Smooth muscle cell (in vitro differentiated cells): ENCODE data around the gene CEACAM19. TPM values are rescaled to one million over a fixed set of nuclear protein-coding genes. Genes with fewer than 3 reads are reported as not detected.

Source experiments
- DNase-seq: peaks from one replicate; lab custom pipeline; 2025; ENCODE audit not compliant: unreplicated experiment; lab: John Stamatoyannopoulos, UW
- H2AFZ ChIP-seq: fragments of 200-600 bp; sonication (generic); 2 replicates; pipeline ENCODE4 v1.6.0; 2016; ENCODE audit warnings: antibody characterized with exemption, low read depth, mild to moderate bottlenecking
- H3F3A ChIP-seq: fragments of 200-600 bp; sonication (generic); 2 replicates; pipeline ENCODE4 v1.6.0; 2017; ENCODE audit warnings: antibody characterized with exemption, low read depth
- H3K27ac ChIP-seq: fragments of 200-600 bp; sonication (generic); 2 replicates; pipeline ENCODE4 v1.5.1; 2016; ENCODE audit warnings: low read depth, mild to moderate bottlenecking
- H3K27me3 ChIP-seq: fragments of 200-600 bp; sonication (generic); 2 replicates; pipeline ENCODE4 v1.6.1; 2016; ENCODE audit warnings: low read depth, mild to moderate bottlenecking
- H3K36me3 ChIP-seq: fragments of 200-600 bp; sonication (generic); 2 replicates; pipeline ENCODE4 v1.5.1; 2016; ENCODE audit warnings: low read depth
- H3K4me1 ChIP-seq: fragments of 200-600 bp; sonication (generic); 2 replicates; pipeline ENCODE4 v1.5.1; 2016; ENCODE audit warnings: low read depth
- H3K4me2 ChIP-seq: fragments of 200-600 bp; sonication (generic); 2 replicates; pipeline ENCODE4 v1.6.0; 2016; ENCODE audit warnings: mild to moderate bottlenecking
- H3K4me3 ChIP-seq: fragments of 200-600 bp; sonication (generic); 2 replicates; pipeline ENCODE4 v1.5.1; 2016; ENCODE audit warnings: mild to moderate bottlenecking
- H3K79me2 ChIP-seq: fragments of 200-600 bp; sonication (generic); 2 replicates; pipeline ENCODE4 v1.6.0; 2016; ENCODE audit warnings: low read depth, mild to moderate bottlenecking
- H3K9ac ChIP-seq: fragments of 200-600 bp; sonication (generic); 2 replicates; pipeline ENCODE4 v1.6.0; 2016; ENCODE audit warnings: low read depth
- H3K9me3 ChIP-seq: fragments of 200-600 bp; sonication (generic); replicated peaks from 2 replicates; pipeline ENCODE4 v1.5.1; 2016; ENCODE audit warnings: low read depth
- H4K20me1 ChIP-seq: fragments of 200-600 bp; sonication (generic); 2 replicates; pipeline ENCODE4 v1.6.0; 2016; ENCODE audit warnings: low read depth
- WGBS: methylation state at CpG from one replicate; pipeline ENCODE4 v1.1.7; 2016; ENCODE audit warnings: low lambda C conversion rate; 5-methylcytosine and 5-hydroxymethylcytosine counted together
- polyA plus RNA-seq: library from polyadenylated mRNA; unstranded; fragments of >200 nt; fragmentation: Nextera tagmentation; extraction: Ambion mirVana; gene quantifications from 2 replicates; pipeline ENCODE4 v1.2.1, GENCODE V29; 2016
- total RNA-seq: library from RNA; depleted of rRNA; stranded (reverse); fragments of >200 nt; gene quantifications from 2 replicates; pipeline ENCODE4 v1.2.3, GENCODE V29; 2014
- TF ChIP-seq, protein P1 (sequence below): fragments of 200-600 bp; sonication (generic); IDR thresholded peaks from 2 replicates; pipeline ENCODE4 v1.5.1; 2017; ENCODE audit warnings: borderline replicate concordance, mild to moderate bottlenecking, antibody characterized with exemption; ENCODE audit not compliant: insufficient read depth, poor library complexity, severe bottlenecking

The CEACAM19 gene
- total and polyA plus RNA-seq, 2 experiments from 2014 or later: 0.81 to 0.88 TPM

DNA sequence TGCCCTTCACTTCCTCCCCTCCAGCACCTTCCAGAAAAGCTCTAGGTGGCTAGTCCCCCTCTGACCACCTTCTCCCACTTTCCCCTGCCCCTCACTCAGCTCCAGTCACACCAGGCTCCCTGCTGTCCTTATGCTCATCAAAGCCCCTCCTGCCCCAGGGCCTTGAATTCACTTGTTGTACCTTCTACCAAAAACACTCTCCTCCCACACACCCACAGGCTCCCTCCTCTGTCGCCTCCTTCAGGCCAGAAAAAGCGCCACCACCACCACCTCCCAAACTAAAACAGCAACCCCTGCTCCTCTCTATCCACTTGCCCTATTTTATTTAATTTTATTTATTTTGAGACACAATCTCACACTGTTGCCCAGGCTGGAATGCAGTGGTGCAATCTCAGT is 22.9 kb downstream of the CEACAM19 start:
- 72% methylated on average over 2 of the region's 2 CpGs for WGBS

DNA sequence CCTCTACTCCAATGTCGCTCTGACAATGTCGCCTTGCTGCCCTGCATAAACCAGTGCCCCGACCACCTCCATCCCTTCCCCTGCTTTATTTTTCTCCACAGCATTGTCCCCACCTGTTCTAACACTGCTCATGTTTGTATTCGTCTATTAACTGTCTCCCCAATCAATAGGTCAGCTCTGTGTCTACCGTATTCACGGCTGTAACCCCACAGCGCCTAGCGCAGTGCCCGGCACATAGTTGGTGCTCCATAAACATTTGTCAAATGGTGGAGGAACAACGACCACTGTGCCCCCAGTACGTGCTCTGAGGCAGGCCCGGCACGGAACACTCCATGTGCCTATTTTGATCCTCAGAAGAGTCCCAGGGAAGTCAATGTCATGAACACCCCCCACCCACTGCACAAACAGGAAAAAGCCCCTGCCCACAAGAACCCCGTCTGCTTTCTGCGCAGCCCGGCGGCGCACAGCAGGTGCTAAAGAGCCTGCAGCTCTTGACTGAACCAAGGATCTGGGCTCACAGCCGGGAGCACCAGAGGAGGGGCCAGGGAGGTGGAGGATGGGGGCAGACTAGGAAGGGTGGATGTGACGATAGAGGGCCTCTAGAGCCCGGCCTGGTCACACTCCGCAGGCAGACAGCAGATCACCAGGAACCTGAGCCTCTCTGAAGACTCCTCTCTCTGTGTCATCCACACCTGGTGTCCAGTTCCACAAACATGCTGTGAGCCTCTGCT is 25.8 kb downstream of the CEACAM19 start:
- H3K4me3 ChIP-seq: no peak overlapping the region
- H3K9ac ChIP-seq: no peak overlapping the region
- DNase-seq: no peak
- H3K27me3 ChIP-seq: no peaks in the 10 kb centered on the region
- no peaks in the 10 kb centered on the region for H3F3A ChIP-seq
- no peak overlapping the region for H2AFZ ChIP-seq
- no peaks in the 10 kb centered on the region for H4K20me1 ChIP-seq
- TF ChIP-seq, protein P1, sequence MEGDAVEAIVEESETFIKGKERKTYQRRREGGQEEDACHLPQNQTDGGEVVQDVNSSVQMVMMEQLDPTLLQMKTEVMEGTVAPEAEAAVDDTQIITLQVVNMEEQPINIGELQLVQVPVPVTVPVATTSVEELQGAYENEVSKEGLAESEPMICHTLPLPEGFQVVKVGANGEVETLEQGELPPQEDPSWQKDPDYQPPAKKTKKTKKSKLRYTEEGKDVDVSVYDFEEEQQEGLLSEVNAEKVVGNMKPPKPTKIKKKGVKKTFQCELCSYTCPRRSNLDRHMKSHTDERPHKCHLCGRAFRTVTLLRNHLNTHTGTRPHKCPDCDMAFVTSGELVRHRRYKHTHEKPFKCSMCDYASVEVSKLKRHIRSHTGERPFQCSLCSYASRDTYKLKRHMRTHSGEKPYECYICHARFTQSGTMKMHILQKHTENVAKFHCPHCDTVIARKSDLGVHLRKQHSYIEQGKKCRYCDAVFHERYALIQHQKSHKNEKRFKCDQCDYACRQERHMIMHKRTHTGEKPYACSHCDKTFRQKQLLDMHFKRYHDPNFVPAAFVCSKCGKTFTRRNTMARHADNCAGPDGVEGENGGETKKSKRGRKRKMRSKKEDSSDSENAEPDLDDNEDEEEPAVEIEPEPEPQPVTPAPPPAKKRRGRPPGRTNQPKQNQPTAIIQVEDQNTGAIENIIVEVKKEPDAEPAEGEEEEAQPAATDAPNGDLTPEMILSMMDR: no peak
- WGBS: 80% methylated on average over 22 of the region's 22 CpGs
- no peaks in the 10 kb centered on the region for H3K9me3 ChIP-seq
- no peak overlapping the region for H3K27ac ChIP-seq
- no peaks in the 10 kb centered on the region for H3K79me2 ChIP-seq
- no peak overlapping the region for H3K4me2 ChIP-seq
- no peaks in the 10 kb centered on the region for H3K36me3 ChIP-seq
- no peaks in the 10 kb centered on the region for H3K4me1 ChIP-seq

More for the DNA sequence above, 22.9 kb downstream of the CEACAM19 start:
- DNase-seq: no peak
- H3F3A ChIP-seq: no peaks in the 10 kb centered on the region
- H3K4me1 ChIP-seq: no peaks in the 10 kb centered on the region
- no peak overlapping the region for H3K4me2 ChIP-seq
- no peaks in the 10 kb centered on the region for H3K27me3 ChIP-seq
- H3K9me3 ChIP-seq: no peaks in the 10 kb centered on the region
- H3K27ac ChIP-seq: no peak overlapping the region
- H3K36me3 ChIP-seq: no peaks in the 10 kb centered on the region
- H2AFZ ChIP-seq: no peak overlapping the region
- H3K79me2 ChIP-seq: no peaks in the 10 kb centered on the region
- H3K4me3 ChIP-seq: no peak overlapping the region
- no peaks in the 10 kb centered on the region for H4K20me1 ChIP-seq
- TF ChIP-seq, protein P1: no peak
- H3K9ac ChIP-seq: no peak overlapping the region

DNA sequence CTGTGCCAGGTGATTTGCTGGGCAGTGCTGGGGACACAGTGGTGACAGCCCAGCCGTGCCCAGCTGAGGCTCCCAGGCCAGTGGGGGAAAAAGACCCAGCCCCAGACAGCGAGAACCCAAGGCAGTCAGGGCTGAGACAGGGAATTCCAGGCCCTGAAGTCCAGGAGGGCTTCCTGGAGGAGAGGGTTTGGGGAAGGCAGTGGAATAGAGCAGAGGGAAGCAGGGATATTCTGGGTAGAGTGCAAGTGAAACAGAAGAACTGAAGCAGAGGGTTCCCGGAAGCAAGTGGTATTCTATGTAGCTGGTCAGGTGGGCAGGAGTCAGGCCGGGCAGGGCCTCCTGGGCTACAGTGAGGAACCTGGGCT is 26.4 kb downstream of the CEACAM19 start:
- WGBS: 93% methylated on average over 4 of the region's 4 CpGs
- Histone ChIP-seq H3F3A (no peaks in the 10 kb centered on the region), H3K4me2 (no peak overlapping the region), H3K9me3 (no peaks in the 10 kb centered on the region), H3K4me1 (no peaks in the 10 kb centered on the region), H2AFZ (no peak overlapping the region), H4K20me1 (no peaks in the 10 kb centered on the region), H3K27me3 (no peaks in the 10 kb centered on the region), H3K9ac (no peak overlapping the region), H3K36me3 (no peaks in the 10 kb centered on the region), H3K4me3 (no peak overlapping the region), H3K79me2 (no peaks in the 10 kb centered on the region), H3K27ac (no peak overlapping the region)
- DNase-seq: no peak
- TF ChIP-seq, protein P1: no peak

DNA sequence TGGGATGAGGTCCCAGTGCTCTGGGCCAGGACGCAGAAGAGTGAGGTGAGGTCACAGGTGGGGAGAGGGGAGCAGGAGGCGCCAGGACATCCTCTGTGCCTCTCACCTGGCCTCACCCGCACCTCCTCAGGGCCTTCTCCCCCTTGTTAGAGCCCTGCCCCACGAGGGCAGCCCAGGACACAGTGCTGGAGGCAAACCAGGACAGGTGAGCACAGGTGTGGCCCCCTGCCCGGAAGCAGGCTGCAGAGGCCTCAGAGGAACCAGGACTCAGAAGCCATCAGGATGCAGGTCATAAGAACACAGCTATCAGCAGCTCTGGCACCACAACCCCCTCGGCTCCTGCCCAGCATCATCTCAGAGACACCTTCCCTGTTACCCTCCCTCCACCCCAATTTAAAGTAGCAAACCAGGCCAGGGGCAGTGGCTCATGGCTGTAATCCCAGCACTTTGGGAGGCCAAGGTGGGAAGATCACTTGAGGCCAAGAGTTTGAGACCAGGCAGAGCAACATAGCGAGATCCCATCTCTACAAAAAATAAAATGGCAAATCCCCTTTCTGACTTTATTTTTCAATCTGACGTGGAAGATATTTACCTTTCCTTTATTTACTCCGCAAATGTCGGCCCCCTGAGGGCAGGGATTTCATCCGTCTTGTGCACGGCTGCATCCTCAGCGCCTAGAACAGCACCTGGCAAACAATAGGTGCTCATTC is 27.4 kb downstream of the CEACAM19 start, which contains the start of gene CEACAM16:
Gene CEACAM16, plus strand, starts transcription at position 660 of the 710 bp plus-strand sequence. CDS start 2,306 bp downstream, outside the sequence.
- Histone ChIP-seq H3K4me1 (no peaks in the 10 kb centered on the region), H2AFZ (no peak within 1 kb of the TSS), H3K27me3 (no peaks in the 10 kb centered on the region), H3K27ac (no peak within 1 kb of the TSS), H3K36me3 (no peaks in the 10 kb centered on the region), H4K20me1 (no peaks in the 10 kb centered on the region), H3K9me3 (no peaks in the 10 kb centered on the region), H3F3A (no peaks in the 10 kb centered on the region), H3K4me3 (no peak within 1 kb of the TSS), H3K4me2 (no peak within 1 kb of the TSS), H3K9ac (no peak within 1 kb of the TSS), H3K79me2 (no peaks in the 10 kb centered on the region)
- DNase-seq: no peak
- WGBS: 93% methylated on average over 13 of the region's 13 CpGs
- TF ChIP-seq, protein P1: no peak
